G401.6 (cell line): Measurements from ENCODE around the gene FCGR3B.
"Not testable (repeated sequence)": the region's sequence is repeated elsewhere in the genome, so short reads cannot be mapped to it uniquely, and the experiment has no call there.

Experiments
- FAIRE-seq: peaks from 2 replicates; lab custom pipeline; 2012; peaks lifted over from hg19 to GRCh38; lab: Jason Lieb, UNC

The FCGR3B gene

GRCh38 chr1:161638251-161638993, 7.4 kb upstream of the FCGR3B start:
- not testable (repeated sequence) for FAIRE-seq

- not testable (repeated sequence) for FAIRE-seq
Observed at GRCh38 chr1:161636976-161637375, 6.0 kb upstream of the FCGR3B start.

- not testable (repeated sequence) for FAIRE-seq
Observed at GRCh38 chr1:161636189-161636782, 5.3 kb upstream of the FCGR3B start.

GRCh38 chr1:161634993-161635392, 4.0 kb upstream of the FCGR3B start:
- not testable (repeated sequence) for FAIRE-seq

- FAIRE-seq, result not testable (repeated sequence)
Observed at GRCh38 chr1:161630128-161630742, 741 bp downstream of the FCGR3B start.

- not testable (repeated sequence) for FAIRE-seq
Observed at GRCh38 chr1:161626445-161627146, 4.4 kb downstream of the FCGR3B start.

DNA sequence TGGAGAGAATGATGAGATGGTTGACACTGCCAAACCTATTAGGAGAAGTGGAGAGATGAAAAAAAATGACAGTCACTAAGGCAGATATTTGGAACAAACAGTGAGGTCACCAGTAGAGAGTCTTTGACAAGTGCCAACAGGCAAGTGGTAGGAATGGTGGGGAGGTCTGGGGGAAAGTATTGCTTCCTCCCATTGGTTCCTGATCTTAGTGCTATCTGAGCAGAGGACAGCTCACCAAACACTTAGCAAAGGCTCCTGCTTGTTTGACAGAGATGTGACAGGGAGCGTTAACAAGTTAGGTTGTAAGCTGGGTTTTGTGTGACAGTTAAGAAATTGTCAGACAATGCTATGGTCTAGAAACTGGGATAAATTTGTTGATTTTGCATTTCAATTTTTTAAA, 6.4 kb downstream of the FCGR3B start:
- FAIRE-seq, result not testable (repeated sequence)

- FAIRE-seq, result not testable (repeated sequence)
Observed at GRCh38 chr1:161623401-161624051, 7.5 kb downstream of the FCGR3B start.

DNA sequence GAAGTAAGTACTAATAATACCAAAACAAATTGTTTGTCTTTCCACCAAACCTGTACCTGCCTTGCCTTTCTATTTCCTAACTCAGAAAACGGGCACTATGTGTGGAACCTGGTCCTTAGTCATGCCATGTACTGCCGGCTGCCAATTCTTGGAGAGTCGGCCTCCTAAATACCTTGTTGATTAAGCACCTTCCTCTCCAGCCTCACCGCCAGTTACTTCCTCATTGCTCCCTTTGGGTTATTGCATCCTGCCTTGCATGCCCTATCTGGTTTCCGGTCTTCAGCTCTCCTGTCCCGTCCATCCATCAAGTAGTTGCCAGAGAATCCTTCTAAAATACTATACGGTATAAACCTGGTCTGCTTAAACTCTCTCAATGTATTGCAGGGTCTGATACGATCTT, 8.9 kb downstream of the FCGR3B start:
- FAIRE-seq, result not testable (repeated sequence)

GRCh38 chr1:161621181-161622000, 9.6 kb downstream of the FCGR3B start:
- FAIRE-seq, result peak; percentile 71

DNA sequence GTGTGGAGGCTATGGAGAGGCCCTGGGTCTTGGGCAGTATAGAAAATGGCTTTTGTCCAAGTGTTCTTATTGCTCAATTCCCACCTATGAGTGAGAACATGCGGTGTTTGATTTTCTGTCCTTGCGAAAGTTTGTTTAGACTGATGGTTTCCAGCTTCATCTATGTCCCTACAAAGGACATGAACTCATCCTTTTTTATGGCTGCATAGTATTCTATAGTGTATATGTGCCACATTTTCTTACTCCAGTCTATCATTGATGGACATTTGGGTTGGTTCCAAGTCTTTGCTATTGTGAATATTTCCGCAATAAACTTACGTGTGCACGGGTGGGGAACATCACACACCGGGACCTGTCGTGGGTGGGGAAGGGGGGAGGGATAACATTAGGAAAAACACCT, 10.6 kb downstream of the FCGR3B start:
- FAIRE-seq, result not testable (repeated sequence)

DNA sequence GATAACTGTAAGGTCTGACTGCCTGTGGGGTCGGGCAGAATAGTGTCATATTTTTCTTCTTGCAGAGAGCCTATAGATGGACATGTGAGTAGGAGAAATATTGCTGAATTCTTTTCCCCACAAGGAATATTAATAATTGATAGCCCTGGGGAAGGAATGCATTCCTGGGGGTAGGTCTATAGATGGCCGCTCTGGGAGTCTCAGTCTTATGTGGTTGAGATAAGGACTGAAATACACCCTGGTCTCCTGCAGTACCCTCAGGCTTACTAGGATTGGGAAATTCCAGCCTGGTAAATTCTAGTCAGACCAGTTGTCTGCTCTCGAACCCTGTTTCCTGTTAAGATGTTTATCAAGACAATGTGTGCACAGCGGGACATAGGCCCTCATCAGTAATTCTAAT, 12.5 kb downstream of the FCGR3B start:
- not testable (repeated sequence) for FAIRE-seq

- not testable (repeated sequence) for FAIRE-seq
Observed at GRCh38 chr1:161616417-161616816, 14.6 kb downstream of the FCGR3B start.

- not testable (repeated sequence) for FAIRE-seq
Observed at GRCh38 chr1:161613142-161613514, 17.8 kb downstream of the FCGR3B start.

- peak; percentile 99 for FAIRE-seq
Observed at GRCh38 chr1:161612322-161613141, 18.4 kb downstream of the FCGR3B start.

DNA sequence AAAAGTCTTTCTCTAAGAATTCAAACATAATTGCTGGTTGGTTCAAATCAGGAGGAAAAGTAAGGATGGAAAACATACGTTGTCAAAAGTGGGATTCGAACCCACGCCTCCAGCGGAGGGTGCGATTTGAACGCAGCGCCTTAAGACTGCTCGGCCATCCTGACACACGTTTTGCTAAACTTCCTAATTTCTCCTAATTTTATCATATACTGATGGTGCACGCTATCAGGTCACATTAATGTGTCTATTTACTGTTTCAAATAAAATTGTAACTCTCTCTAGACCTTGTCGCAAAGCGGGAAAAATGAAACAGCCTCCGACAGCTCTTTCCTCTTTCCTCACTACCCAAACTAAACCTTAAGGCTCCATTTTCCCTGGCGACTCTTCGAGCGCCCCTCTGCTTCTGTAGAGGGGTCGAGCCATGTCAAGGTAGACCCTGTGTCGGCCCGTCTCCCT, 19.1 kb downstream of the FCGR3B start:
- FAIRE-seq, result not testable (repeated sequence)

- not testable (repeated sequence) for FAIRE-seq
Observed at GRCh38 chr1:161610198-161610597, 20.8 kb downstream of the FCGR3B start.

DNA sequence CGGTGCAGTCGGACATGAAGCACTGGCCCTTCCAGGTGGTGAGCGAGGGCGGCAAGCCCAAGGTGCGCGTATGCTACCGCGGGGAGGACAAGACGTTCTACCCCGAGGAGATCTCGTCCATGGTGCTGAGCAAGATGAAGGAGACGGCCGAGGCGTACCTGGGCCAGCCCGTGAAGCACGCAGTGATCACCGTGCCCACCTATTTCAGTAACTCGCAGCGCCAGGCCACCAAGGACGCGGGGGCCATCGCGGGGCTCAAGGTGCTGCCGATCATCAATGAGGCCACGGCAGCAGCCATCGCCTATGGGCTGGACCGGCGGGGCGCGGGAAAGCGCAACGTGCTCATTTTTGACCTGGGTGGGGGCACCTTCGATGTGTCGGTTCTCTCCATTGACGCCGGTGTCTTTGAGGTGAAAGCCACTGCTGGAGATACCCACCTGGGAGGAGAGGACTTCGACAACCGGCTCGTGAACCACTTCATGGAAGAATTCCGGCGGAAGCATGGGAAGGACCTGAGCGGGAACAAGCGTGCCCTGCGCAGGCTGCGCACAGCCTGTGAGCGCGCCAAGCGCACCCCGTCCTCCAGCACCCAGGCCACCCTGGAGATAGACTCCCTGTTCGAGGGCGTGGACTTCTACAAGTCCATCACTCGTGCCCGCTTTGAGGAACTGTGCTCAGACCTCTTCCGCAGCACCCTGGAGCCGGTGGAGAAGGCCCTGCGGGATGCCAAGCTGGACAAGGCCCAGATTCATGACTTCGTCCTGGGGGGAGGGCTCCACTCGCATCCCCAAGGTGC, 24.2 kb downstream of the FCGR3B start:
- not testable (repeated sequence) for FAIRE-seq

GRCh38 chr1:161605762-161606540, 25.0 kb downstream of the FCGR3B start:
- not testable (repeated sequence) for FAIRE-seq
